CD14-positive monocyte (primary cell): ENCODE measurements around the gene EDIL3. TPM values are rescaled to one million over a fixed set of nuclear protein-coding genes. Genes with fewer than 3 reads are reported as not detected.

Source experiments
- DNase-seq, 3 donors: peaks; one replicate each; pipeline ENCODE4 v3.0.0-alpha.2; 2011 to 2022
- H2AFZ ChIP-seq: 2 replicates; pipeline ENCODE4 v1.6.0; 2012; ENCODE audit warnings: mild to moderate bottlenecking, low read depth, low read length, inconsistent platforms; ENCODE audit not compliant: insufficient read depth, poor library complexity, severe bottlenecking
- H3K27ac ChIP-seq, 2 donors: 1 replicate in 1 of 2; 2 replicates in 1 of 2; pipeline ENCODE4 v1.5.1; 2012 to 2013; ENCODE audit warnings: low read length in 2 of 2, control low read depth in 1 of 2, inconsistent platforms in 1 of 2, low read depth in 1 of 2, mild to moderate bottlenecking in 1 of 2
- H3K27me3 ChIP-seq, 2 donors: one replicate each; pipeline versions ENCODE4 v1.6.0 to v1.6.1; 2011 to 2013; ENCODE audit warnings: low read length in 2 of 2; ENCODE audit not compliant: control insufficient read depth in 2 of 2, insufficient read depth in 2 of 2
- H3K36me3 ChIP-seq, 2 donors: replicated peaks in 1 of 2; 1 replicate in 1 of 2; 2 replicates in 1 of 2; pipeline versions ENCODE4 v1.5.1 to v1.6.1; 2012 to 2013; ENCODE audit warnings: low read length in 2 of 2, control low read depth in 1 of 2, inconsistent platforms in 1 of 2, mild to moderate bottlenecking in 1 of 2; ENCODE audit not compliant: insufficient read depth in 2 of 2, control insufficient read depth in 1 of 2
- H3K4me1 ChIP-seq, 2 donors: 1 replicate in 1 of 2; 2 replicates in 1 of 2; pipeline versions ENCODE4 v1.5.1 to v1.6.1; 2012 to 2013; ENCODE audit warnings: low read length in 2 of 2, control low read depth in 1 of 2, inconsistent platforms in 1 of 2, mild to moderate bottlenecking in 1 of 2, moderate library complexity in 1 of 2; ENCODE audit not compliant: insufficient read depth in 2 of 2, control insufficient read depth in 1 of 2
- H3K4me2 ChIP-seq: replicated peaks from 2 replicates; pipeline ENCODE3; 2012; ENCODE audit warnings: low read length, moderate library complexity, mild to moderate bottlenecking; ENCODE audit not compliant: poor library complexity, severe bottlenecking; ENCODE audit errors: extremely low read depth
- H3K4me3 ChIP-seq, 3 experiments: fragments of 200-600 bp in 1 of 3; sonication (generic) in 1 of 3; replicated peaks in 1 of 3; 1 replicate in 2 of 3; 2 replicates in 1 of 3; pipeline ENCODE4 v1.5.1; 2011 to 2013; ENCODE audit warnings: low read length in 3 of 3, mild to moderate bottlenecking in 3 of 3, control low read depth in 2 of 3, low read depth in 2 of 3, inconsistent platforms in 1 of 3, moderate library complexity in 1 of 3
- H3K79me2 ChIP-seq: 2 replicates; pipeline ENCODE4 v1.6.0; 2012; ENCODE audit warnings: mild to moderate bottlenecking, control low read depth, inconsistent platforms, low read length, moderate library complexity; ENCODE audit not compliant: insufficient read depth
- H3K9ac ChIP-seq: 2 replicates; pipeline ENCODE4 v1.6.0; 2017; ENCODE audit warnings: low read length, mild to moderate bottlenecking; ENCODE audit not compliant: insufficient read depth, poor library complexity, severe bottlenecking
- H3K9me3 ChIP-seq, 2 donors: replicated peaks in 1 of 2; 1 replicate in 1 of 2; 2 replicates in 1 of 2; pipeline versions ENCODE4 v1.5.1 to v1.6.1; 2012 to 2013; ENCODE audit warnings: low read length in 2 of 2, control low read depth in 1 of 2; ENCODE audit not compliant: control insufficient read depth in 1 of 2, insufficient read depth in 1 of 2
- H4K20me1 ChIP-seq: 2 replicates; pipeline ENCODE4 v1.6.0; 2012; ENCODE audit warnings: mild to moderate bottlenecking, low read length, control low read depth, moderate library complexity; ENCODE audit not compliant: insufficient read depth
- H3K27ac Mint-ChIP-seq, 7 donors: one replicate each; pipeline ENCODE4 v1.8.0; 2020; ENCODE audit warnings: mild to moderate bottlenecking in 7 of 7, mixed read lengths in 7 of 7, moderate library complexity in 6 of 7, inconsistent platforms in 2 of 7
- H3K27me3 Mint-ChIP-seq, 3 donors: one replicate each; pipeline ENCODE4 v1.8.0; 2021 to 2022; ENCODE audit warnings: low read depth in 3 of 3, mild to moderate bottlenecking in 3 of 3, mixed read lengths in 3 of 3, moderate library complexity in 3 of 3, inconsistent platforms in 1 of 3
- H3K36me3 Mint-ChIP-seq, 2 donors: one replicate each; pipeline ENCODE4 v1.8.0; 2020; ENCODE audit warnings: mixed read lengths in 2 of 2, inconsistent platforms in 1 of 2, mild to moderate bottlenecking in 1 of 2
- H3K4me1 Mint-ChIP-seq: one replicate; pipeline ENCODE4 v1.8.0; 2020; ENCODE audit warnings: mild to moderate bottlenecking, mixed read lengths
- H3K4me3 Mint-ChIP-seq, 2 donors: one replicate each; pipeline ENCODE4 v1.8.0; 2020; ENCODE audit warnings: mild to moderate bottlenecking in 2 of 2, mixed read lengths in 2 of 2, moderate library complexity in 1 of 2
- H3K9me3 Mint-ChIP-seq, 7 donors: one replicate each; pipeline ENCODE4 v1.8.0; 2020 to 2022; ENCODE audit warnings: mixed read lengths in 7 of 7, mild to moderate bottlenecking in 6 of 7, moderate library complexity in 6 of 7, inconsistent platforms in 2 of 7
- CTCF ChIP-seq: fragments of 200-600 bp; IDR thresholded peaks from one replicate; pipeline ENCODE4 v1.8.0; 2022; ENCODE audit warnings: antibody characterized with exemption, mild to moderate bottlenecking
- WGBS: methylation state at CpG from one replicate; pipeline ENCODE4 v1.1.5; 2013; ENCODE audit warnings: missing lambda C conversion rate; ENCODE audit not compliant: insufficient coverage; 5-methylcytosine and 5-hydroxymethylcytosine counted together
- intact Hi-C, 2 donors: fragments of 100-400 bp; cut with micrococcal nuclease; formaldehyde crosslinking; loops; one replicate each; pipeline versions ENCODE4 v1.15.0 to v1.15.1; 2023
- polyA plus RNA-seq, 3 donors: library from polyadenylated mRNA; depleted of rRNA in 1 of 3; unstranded in 2 of 3; stranded (reverse) in 1 of 3; fragments of 300-500 nt in 2 of 3; fragments of >200 nt in 1 of 3; fragmentation: Illumina TruSeq in 2 of 3; gene quantifications; 1 replicate in 2 of 3; 2 replicates in 1 of 3; pipeline ENCODE4 v1.2.3, GENCODE V29; 2012 to 2021

EDIL3 gene
- polyA plus RNA-seq, 3 donors = 0.09 TPM; not detected in 2

DNA sequence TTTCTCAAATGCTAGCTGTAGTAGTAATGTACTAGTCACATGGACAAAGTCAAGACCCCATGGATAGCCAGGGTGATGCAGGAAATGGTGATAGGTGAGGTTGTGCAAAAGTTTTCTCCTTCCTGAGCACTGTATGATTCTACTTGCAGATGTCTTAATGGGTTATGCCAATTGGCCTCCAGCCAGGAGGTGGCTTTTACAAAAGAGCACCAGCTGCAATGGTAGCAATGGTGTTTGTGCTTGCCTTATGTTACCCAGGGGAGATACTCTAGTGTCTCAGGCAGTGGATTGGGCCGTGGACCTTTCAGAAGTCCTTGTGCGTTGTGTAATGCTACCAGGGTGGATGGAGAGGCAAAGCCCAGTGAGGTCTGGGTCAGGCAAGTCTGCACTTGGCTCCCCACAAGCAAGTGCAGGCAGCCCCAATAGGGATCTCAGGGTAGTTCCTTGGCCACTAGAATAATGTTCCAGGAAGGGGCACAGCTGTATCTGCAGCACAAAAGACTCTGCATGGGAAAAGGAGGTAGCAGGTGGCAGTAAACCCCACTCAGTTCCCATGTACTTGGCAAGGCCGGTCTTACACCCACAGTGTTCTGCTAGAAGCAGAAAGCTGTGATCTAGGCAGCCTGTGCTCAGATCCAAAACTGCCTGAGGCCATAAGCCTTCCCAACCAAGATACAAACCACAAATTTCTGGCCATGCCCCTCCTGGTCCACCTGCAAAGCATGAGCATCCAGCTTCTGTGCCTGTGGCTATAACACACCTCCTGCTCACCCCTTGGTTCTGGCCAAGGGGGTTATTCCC is 46.4 kb upstream of the EDIL3 start:
- H3K4me1 Mint-ChIP-seq = no peaks in the 10 kb centered on the region
- 92% methylated on average over 3 of the region's 3 CpGs for WGBS
- no peak overlapping the region for H3K9ac ChIP-seq

GRCh38 chr5:84430079-84430478 is 45.4 kb upstream of the EDIL3 start:
- H4K20me1 ChIP-seq = no peaks in the 10 kb centered on the region
- Mint-ChIP-seq H3K4me1 (no peaks in the 10 kb centered on the region), H3K27ac (no peak overlapping the region), H3K27me3 (no peaks in the 10 kb centered on the region), H3K9me3 (peaks cover 0 to 6% (median 0%) of the 10 kb centered on the region in 7 donors), H3K36me3 (no peaks in the 10 kb centered on the region), H3K4me3 (no peak overlapping the region)
- DNase-seq = no peak
- TF ChIP-seq CTCF = no peak
- H3K4me1 ChIP-seq = no peaks in the 10 kb centered on the region
- H3K36me3 ChIP-seq = no peaks in the 10 kb centered on the region
- peaks cover 0 to 3% of the 10 kb centered on the region in 2 donors for H3K9me3 ChIP-seq
- no peak overlapping the region for H3K4me2 ChIP-seq
- intact Hi-C loops = no loop called here
- no peak overlapping the region for H3K9ac ChIP-seq
- H3K79me2 ChIP-seq = no peaks in the 10 kb centered on the region
- H3K27me3 ChIP-seq = no peaks in the 10 kb centered on the region
- no peak overlapping the region for H2AFZ ChIP-seq
- H3K4me3 ChIP-seq = no peak overlapping the region
- no peak overlapping the region for H3K27ac ChIP-seq

More for the DNA sequence above, 46.4 kb upstream of the EDIL3 start:
- Histone ChIP-seq H3K36me3 (no peaks in the 10 kb centered on the region), H4K20me1 (no peaks in the 10 kb centered on the region), H3K4me3 (no peak overlapping the region), H3K4me2 (no peak overlapping the region), H3K9me3 (peaks cover 0 to 3% of the 10 kb centered on the region in 2 donors), H3K27me3 (no peaks in the 10 kb centered on the region), H3K79me2 (no peaks in the 10 kb centered on the region), H3K27ac (no peak overlapping the region), H2AFZ (no peak overlapping the region), H3K4me1 (no peaks in the 10 kb centered on the region)
- TF ChIP-seq CTCF = no peak
- intact Hi-C loops = no loop called here
- Mint-ChIP-seq H3K27ac (peak overlapping the region in 1 of 7 donors; percentile 10), H3K9me3 (peaks cover 0 to 7% (median 0%) of the 10 kb centered on the region in 7 donors), H3K4me3 (no peak overlapping the region), H3K36me3 (no peaks in the 10 kb centered on the region), H3K27me3 (peaks cover 0 to under 1% (median 0%) of the 10 kb centered on the region in 3 donors)
- no peak for DNase-seq
